SK-N-SH treated with all-trans-retinoic acid at 6 μM for 48 hours (cell line): ENCODE data around the gene RTP1.

Experiments
- ATAC-seq: fragments of 200-7000 bp; cut with Tn5 transposase; 3 replicates; pipeline ENCODE4 v1.9.1; 2020; ENCODE audit warnings: mild to moderate bottlenecking, moderate library complexity
- ARNTL ChIP-seq: fragments of 450-650 bp; formaldehyde crosslinking; IDR thresholded peaks from 2 replicates; pipeline ENCODE4 v1.5.0; 2020; ENCODE audit warnings: low read depth, mild to moderate bottlenecking, moderate library complexity, borderline replicate concordance
- BACH2 ChIP-seq: fragments of 250-450 bp; sonication (Bioruptor Pico); IDR thresholded peaks from 2 replicates; pipeline ENCODE4 v1.9.0; 2021; ENCODE audit warnings: mild to moderate bottlenecking, borderline replicate concordance
- CSDC2 ChIP-seq: fragments of 250-450 bp; sonication (Bioruptor Pico); IDR thresholded peaks from 2 replicates; pipeline ENCODE4 v1.5.0; 2020; ENCODE audit warnings: mild to moderate bottlenecking, moderate library complexity
- ESRRG ChIP-seq: fragments of 250-450 bp; sonication (Bioruptor Pico); IDR thresholded peaks from 2 replicates; pipeline ENCODE4 v1.6.1; 2021; ENCODE audit warnings: mild to moderate bottlenecking
- GLIS3 ChIP-seq: fragments of 250-450 bp; sonication (Bioruptor Pico); IDR thresholded peaks from 2 replicates; pipeline ENCODE4 v1.5.0; 2020; ENCODE audit warnings: mild to moderate bottlenecking, moderate library complexity
- ISL1 ChIP-seq: fragments of 250-450 bp; sonication (Bioruptor Pico); IDR thresholded peaks from 2 replicates; pipeline ENCODE4 v2.1.2; 2022; ENCODE audit warnings: mild to moderate bottlenecking, moderate library complexity
- OSR1 ChIP-seq: fragments of 250-450 bp; sonication (Bioruptor Pico); IDR thresholded peaks from 2 replicates; pipeline ENCODE4 v1.8.0; 2022; ENCODE audit warnings: moderate library complexity, mild to moderate bottlenecking, inconsistent platforms
- RARB ChIP-seq: fragments of 250-450 bp; sonication (Bioruptor Pico); IDR thresholded peaks from 2 replicates; pipeline ENCODE4 v1.8.0; 2021; ENCODE audit warnings: mild to moderate bottlenecking, moderate library complexity
- SNAI2 ChIP-seq: fragments of 250-450 bp; sonication (Bioruptor Pico); IDR thresholded peaks from 2 replicates; pipeline ENCODE4 v1.5.0; 2020; ENCODE audit warnings: mild to moderate bottlenecking, moderate library complexity
- TCF4 ChIP-seq: fragments of 250-450 bp; sonication (Bioruptor Pico); IDR thresholded peaks from 2 replicates; pipeline ENCODE4 v1.8.0; 2021; ENCODE audit warnings: mild to moderate bottlenecking, moderate library complexity, borderline replicate concordance
- TOX ChIP-seq: fragments of 250-450 bp; sonication (Bioruptor Pico); IDR thresholded peaks from 2 replicates; pipeline ENCODE4 v1.8.0; 2021; ENCODE audit warnings: mild to moderate bottlenecking, moderate library complexity, borderline replicate concordance
- ZC3H10 ChIP-seq: fragments of 250-450 bp; sonication (Bioruptor Pico); IDR thresholded peaks from 2 replicates; pipeline ENCODE4 v1.5.1; 2021; ENCODE audit warnings: mild to moderate bottlenecking, moderate library complexity
- ZFP3 ChIP-seq: fragments of 250-450 bp; sonication (Bioruptor Pico); IDR thresholded peaks from 2 replicates; pipeline ENCODE4 v1.5.0; 2020; ENCODE audit warnings: mild to moderate bottlenecking, moderate library complexity
- ZNF565 ChIP-seq: fragments of 450-650 bp; formaldehyde crosslinking; conservative IDR thresholded peaks from 2 replicates; pipeline ENCODE4 v1.5.0; 2020; ENCODE audit warnings: low read depth, mild to moderate bottlenecking, moderate library complexity
- ZNF70 ChIP-seq: fragments of 450-650 bp; formaldehyde crosslinking; IDR thresholded peaks from 2 replicates; pipeline ENCODE4 v1.5.0; 2020; ENCODE audit warnings: mild to moderate bottlenecking, moderate library complexity
- ZNF8 ChIP-seq: fragments of 450-650 bp; formaldehyde crosslinking; IDR thresholded peaks from 2 replicates; pipeline ENCODE4 v1.5.0; 2020; ENCODE audit warnings: mild to moderate bottlenecking, moderate library complexity
- TF ChIP-seq, protein P1 (sequence below): fragments of 250-450 bp; sonication (Bioruptor Pico); IDR thresholded peaks from 2 replicates; pipeline ENCODE4 v1.5.1; 2020; ENCODE audit warnings: low read depth, mild to moderate bottlenecking, moderate library complexity
- TF ChIP-seq, protein P2 (sequence below): fragments of 250-450 bp; sonication (Bioruptor Pico); IDR thresholded peaks from 2 replicates; pipeline ENCODE4 v1.5.0; 2020; ENCODE audit warnings: mild to moderate bottlenecking, moderate library complexity
- TF ChIP-seq, protein P3 (sequence below): fragments of 250-450 bp; sonication (Bioruptor Pico); IDR thresholded peaks from 2 replicates; pipeline ENCODE4 v1.8.0; 2020; ENCODE audit warnings: mild to moderate bottlenecking, moderate library complexity, borderline replicate concordance
- TF ChIP-seq, protein P4 (sequence below): fragments of 250-450 bp; sonication (Bioruptor Pico); IDR thresholded peaks from 2 replicates; pipeline ENCODE4 v1.5.1; 2021; ENCODE audit warnings: mild to moderate bottlenecking, moderate library complexity

The RTP1 gene

DNA sequence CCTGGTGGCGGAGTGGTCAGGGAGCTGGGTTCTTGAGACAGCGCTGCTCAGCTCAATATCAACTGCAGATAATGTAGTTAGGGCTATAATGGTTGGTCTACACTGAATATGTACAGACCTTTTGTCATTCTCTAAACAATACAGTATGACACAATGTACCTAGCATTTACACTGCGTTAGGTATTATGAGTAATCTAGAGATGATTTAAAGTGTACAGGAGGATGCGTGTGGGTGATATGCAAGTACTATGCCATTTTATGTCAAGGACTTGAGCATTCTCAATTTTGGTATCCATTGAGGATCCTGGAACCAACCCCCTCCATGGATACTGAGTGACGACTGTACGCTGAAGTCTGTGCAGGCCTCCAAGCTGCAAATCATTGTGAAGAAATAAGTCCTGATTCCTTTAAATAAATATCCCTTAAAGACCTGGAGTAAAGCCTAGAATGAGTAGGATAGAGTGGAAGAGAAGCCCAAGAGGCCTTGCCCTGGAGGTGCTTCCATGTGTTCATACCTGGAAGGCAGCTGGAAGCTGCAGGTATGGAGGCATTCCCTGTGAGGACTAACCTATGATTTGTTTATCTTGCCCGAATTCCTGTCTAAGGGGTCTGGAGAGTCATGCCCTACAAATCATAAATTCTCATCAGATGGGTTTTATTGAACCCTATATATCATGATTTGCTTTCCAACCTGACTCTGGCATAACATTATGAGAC is 15.7 kb upstream of the RTP1 start:
- no peak for TF ChIP-seq ZC3H10 (CRISPR knock-in tag)
- TF ChIP-seq, protein P1, sequence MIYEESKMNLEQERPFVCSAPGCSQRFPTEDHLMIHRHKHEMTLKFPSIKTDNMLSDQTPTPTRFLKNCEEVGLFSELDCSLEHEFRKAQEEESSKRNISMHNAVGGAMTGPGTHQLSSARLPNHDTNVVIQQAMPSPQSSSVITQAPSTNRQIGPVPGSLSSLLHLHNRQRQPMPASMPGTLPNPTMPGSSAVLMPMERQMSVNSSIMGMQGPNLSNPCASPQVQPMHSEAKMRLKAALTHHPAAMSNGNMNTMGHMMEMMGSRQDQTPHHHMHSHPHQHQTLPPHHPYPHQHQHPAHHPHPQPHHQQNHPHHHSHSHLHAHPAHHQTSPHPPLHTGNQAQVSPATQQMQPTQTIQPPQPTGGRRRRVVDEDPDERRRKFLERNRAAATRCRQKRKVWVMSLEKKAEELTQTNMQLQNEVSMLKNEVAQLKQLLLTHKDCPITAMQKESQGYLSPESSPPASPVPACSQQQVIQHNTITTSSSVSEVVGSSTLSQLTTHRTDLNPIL (CRISPR knock-in tag), result no peak
- no peak for TF ChIP-seq ZNF565 (CRISPR knock-in tag)
- no peak for TF ChIP-seq OSR1 (CRISPR knock-in tag)
- TF ChIP-seq TCF4 (CRISPR knock-in tag), result no peak
- no peak for TF ChIP-seq GLIS3 (CRISPR knock-in tag)
- no peak for TF ChIP-seq ZFP3 (CRISPR knock-in tag)
- TF ChIP-seq BACH2 (CRISPR knock-in tag), result no peak
- TF ChIP-seq, protein P2, sequence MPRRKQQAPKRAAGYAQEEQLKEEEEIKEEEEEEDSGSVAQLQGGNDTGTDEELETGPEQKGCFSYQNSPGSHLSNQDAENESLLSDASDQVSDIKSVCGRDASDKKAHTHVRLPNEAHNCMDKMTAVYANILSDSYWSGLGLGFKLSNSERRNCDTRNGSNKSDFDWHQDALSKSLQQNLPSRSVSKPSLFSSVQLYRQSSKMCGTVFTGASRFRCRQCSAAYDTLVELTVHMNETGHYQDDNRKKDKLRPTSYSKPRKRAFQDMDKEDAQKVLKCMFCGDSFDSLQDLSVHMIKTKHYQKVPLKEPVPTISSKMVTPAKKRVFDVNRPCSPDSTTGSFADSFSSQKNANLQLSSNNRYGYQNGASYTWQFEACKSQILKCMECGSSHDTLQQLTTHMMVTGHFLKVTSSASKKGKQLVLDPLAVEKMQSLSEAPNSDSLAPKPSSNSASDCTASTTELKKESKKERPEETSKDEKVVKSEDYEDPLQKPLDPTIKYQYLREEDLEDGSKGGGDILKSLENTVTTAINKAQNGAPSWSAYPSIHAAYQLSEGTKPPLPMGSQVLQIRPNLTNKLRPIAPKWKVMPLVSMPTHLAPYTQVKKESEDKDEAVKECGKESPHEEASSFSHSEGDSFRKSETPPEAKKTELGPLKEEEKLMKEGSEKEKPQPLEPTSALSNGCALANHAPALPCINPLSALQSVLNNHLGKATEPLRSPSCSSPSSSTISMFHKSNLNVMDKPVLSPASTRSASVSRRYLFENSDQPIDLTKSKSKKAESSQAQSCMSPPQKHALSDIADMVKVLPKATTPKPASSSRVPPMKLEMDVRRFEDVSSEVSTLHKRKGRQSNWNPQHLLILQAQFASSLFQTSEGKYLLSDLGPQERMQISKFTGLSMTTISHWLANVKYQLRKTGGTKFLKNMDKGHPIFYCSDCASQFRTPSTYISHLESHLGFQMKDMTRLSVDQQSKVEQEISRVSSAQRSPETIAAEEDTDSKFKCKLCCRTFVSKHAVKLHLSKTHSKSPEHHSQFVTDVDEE (CRISPR knock-in tag), result no peak
- TF ChIP-seq ISL1 (CRISPR knock-in tag), result no peak
- no peak for ATAC-seq

DNA sequence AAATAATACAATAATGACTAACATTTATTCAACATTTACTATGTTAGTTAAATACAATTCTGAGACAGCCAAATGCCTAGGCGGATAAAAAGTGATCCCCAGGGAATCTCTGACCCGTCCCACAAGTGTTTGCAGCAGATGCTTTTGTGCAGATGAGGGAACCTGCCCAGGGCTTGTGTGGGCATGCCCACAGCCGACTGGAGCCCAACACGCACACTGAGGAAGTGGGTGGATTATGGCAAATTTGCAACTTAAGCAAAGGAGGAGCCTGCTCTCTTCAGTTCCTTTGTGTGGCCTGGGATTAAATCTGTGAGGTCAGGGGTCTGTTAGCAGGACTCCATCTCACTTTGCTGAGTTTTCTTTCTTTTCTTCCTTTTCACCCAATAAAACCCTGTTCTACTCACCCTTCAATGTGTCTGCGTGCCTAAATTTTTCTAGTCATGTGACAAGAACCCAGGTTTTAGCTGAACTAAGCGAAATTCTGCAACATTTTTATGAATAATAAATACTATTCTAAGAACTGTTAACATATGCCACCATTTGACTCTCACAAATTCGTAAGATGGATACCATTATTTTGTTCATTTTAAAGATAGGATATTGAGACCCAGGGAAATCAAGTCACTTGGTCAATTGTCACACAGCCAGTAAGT is 13.9 kb upstream of the RTP1 start:
- no peak for TF ChIP-seq TOX (CRISPR knock-in tag)
- TF ChIP-seq ZC3H10 (CRISPR knock-in tag), result no peak
- TF ChIP-seq ZNF70 (CRISPR knock-in tag), result no peak
- TF ChIP-seq, protein P3, sequence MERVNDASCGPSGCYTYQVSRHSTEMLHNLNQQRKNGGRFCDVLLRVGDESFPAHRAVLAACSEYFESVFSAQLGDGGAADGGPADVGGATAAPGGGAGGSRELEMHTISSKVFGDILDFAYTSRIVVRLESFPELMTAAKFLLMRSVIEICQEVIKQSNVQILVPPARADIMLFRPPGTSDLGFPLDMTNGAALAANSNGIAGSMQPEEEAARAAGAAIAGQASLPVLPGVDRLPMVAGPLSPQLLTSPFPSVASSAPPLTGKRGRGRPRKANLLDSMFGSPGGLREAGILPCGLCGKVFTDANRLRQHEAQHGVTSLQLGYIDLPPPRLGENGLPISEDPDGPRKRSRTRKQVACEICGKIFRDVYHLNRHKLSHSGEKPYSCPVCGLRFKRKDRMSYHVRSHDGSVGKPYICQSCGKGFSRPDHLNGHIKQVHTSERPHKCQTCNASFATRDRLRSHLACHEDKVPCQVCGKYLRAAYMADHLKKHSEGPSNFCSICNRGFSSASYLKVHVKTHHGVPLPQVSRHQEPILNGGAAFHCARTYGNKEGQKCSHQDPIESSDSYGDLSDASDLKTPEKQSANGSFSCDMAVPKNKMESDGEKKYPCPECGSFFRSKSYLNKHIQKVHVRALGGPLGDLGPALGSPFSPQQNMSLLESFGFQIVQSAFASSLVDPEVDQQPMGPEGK (CRISPR knock-in tag), result no peak
- TF ChIP-seq RARB, result no peak
- TF ChIP-seq, protein P4, sequence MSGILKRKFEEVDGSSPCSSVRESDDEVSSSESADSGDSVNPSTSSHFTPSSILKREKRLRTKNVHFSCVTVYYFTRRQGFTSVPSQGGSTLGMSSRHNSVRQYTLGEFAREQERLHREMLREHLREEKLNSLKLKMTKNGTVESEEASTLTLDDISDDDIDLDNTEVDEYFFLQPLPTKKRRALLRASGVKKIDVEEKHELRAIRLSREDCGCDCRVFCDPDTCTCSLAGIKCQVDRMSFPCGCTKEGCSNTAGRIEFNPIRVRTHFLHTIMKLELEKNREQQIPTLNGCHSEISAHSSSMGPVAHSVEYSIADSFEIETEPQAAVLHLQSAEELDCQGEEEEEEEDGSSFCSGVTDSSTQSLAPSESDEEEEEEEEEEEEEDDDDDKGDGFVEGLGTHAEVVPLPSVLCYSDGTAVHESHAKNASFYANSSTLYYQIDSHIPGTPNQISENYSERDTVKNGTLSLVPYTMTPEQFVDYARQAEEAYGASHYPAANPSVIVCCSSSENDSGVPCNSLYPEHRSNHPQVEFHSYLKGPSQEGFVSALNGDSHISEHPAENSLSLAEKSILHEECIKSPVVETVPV, result no peak
- TF ChIP-seq, protein P1 (CRISPR knock-in tag), result no peak
- TF ChIP-seq CSDC2 (CRISPR knock-in tag), result no peak
- TF ChIP-seq, protein P2 (CRISPR knock-in tag), result no peak
- TF ChIP-seq TCF4 (CRISPR knock-in tag), result no peak
- TF ChIP-seq OSR1 (CRISPR knock-in tag), result no peak
- no peak for TF ChIP-seq ARNTL (CRISPR knock-in tag)
- TF ChIP-seq BACH2 (CRISPR knock-in tag), result no peak
- no peak for TF ChIP-seq ESRRG (CRISPR knock-in tag)
- no peak for TF ChIP-seq ZFP3 (CRISPR knock-in tag)
- no peak for TF ChIP-seq GLIS3 (CRISPR knock-in tag)
- TF ChIP-seq ZNF8 (CRISPR knock-in tag), result no peak
- TF ChIP-seq SNAI2 (CRISPR knock-in tag), result no peak
- TF ChIP-seq ZNF565 (CRISPR knock-in tag), result no peak
- ATAC-seq, result no peak
